Measurements from ENCODE around the gene TTLL11. TPM values are rescaled to one million over a fixed set of nuclear protein-coding genes. Genes with fewer than 3 reads are reported as not detected.

TTLL11 gene
- total and polyA plus RNA-seq, 8 donors: 5.4 to 11.6 (median 9.5) TPM

DNA sequence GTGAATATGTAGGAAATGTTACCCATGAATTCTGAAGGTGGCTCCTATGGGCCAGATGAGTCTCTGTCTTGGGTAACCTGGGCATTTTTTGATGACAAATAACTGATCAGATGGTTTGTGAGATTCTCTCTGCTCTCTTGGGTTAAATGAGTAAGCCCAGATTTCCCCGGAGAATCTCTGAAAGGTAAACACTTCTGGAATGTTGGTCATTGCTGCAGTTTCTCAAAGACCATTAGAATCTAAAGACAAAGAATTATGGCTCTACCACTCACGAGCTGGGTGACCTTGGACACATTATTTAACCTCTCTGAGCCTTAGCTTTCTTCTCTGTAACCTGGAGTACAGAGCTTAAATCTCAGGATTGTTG, 250.5 kb downstream of the TTLL11 start:
- Histone ChIP-seq H3K36me3 (no peaks in the 10 kb centered on the region), H3K4me1 (no peaks in the 10 kb centered on the region), H3K4me3 (no peak overlapping the region), H3K27ac (no peak overlapping the region), H3K9me3 (no peaks in the 10 kb centered on the region), H3K27me3 (no peaks in the 10 kb centered on the region)
- intact Hi-C loops (cut with DNase I): no loop called here
- no peak for DNase-seq
- ATAC-seq: no peak
- TF ChIP-seq, protein P1, sequence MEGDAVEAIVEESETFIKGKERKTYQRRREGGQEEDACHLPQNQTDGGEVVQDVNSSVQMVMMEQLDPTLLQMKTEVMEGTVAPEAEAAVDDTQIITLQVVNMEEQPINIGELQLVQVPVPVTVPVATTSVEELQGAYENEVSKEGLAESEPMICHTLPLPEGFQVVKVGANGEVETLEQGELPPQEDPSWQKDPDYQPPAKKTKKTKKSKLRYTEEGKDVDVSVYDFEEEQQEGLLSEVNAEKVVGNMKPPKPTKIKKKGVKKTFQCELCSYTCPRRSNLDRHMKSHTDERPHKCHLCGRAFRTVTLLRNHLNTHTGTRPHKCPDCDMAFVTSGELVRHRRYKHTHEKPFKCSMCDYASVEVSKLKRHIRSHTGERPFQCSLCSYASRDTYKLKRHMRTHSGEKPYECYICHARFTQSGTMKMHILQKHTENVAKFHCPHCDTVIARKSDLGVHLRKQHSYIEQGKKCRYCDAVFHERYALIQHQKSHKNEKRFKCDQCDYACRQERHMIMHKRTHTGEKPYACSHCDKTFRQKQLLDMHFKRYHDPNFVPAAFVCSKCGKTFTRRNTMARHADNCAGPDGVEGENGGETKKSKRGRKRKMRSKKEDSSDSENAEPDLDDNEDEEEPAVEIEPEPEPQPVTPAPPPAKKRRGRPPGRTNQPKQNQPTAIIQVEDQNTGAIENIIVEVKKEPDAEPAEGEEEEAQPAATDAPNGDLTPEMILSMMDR (IDR thresholded peaks at IDR 0.05): no peak

DNA sequence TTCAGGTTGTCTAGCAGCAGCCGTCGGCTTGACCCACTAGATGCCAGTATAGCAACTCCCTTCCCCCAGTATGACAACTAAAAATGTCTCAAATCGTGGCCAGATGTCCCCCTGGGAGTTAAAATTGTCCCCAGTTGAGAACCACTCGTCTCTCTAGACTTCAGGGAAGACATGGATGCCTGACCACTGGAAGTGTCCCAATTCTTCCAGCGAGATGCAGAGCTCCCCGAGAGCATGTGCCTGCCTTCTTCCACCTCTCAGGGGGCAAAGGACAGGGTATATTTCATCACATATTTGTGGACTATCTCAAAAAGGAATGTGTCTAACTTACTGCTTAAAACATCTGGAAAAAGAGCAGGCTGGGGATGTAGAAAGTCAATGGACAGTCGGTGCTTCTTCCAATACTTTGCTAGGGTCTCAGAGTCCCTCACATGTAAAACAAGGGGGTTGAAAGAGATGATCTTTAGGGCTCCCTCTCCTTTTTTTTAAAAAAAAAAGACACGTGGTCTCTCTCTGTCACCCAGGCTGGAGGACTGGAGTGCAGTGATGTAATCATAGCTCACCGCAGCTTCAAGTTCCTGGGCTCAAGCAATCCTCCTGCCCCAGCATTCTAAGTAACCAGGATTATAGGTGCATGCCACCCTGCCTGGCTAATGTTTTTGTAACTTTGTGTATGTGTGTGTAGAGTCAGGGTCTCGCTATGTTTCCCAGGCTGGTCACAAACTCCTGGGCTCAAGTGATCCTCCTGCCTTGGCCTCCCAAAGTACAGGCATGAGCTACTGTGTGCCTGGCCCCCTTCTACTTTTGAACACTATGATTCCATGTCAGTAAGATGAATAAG, 251.1 kb downstream of the TTLL11 start:
- no peak for ATAC-seq

DNA sequence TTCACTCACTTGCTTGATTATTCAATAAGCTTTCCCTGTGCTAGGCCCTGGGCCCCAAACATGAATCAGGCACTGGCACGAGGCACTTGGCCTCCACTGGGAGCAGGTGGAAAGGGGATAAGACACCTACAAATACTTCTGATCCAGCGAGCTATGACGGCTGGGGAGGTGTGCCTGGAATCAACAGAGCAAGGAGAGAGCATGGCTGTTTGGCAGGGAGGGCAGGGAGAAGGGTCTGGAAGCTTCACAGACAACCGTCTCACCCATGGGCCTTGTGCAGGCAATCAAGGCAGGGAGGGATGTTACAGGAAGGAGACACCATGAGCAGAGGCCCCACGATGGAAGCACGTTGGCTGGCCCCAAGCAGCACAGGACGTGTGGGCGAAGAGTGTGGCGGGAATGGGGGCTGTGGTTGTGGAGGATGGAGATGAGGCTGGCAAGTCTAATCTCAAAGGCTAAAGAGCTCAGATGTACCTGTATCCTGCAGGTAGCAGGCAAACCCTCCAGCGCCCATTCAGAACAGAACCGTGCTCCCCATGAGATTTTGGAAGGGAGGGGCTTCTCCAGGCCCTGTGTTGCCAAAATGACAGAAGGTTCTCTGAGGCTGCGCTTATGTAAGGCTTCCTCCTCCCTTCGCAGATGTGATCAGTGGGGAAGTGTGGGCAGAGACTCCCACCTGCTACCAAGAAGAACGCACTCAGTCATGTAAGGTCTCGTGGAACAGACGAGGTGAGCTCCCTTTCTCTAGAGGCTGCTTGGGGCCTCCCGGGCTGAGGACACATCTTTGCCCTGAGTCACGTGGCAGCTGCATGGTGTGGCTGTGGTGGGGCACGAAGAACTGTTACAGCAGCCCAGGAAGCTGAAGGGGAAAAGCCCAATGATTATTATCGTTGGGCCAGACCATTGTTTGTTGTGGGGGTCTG, 252.0 kb downstream of the TTLL11 start:
- no peak overlapping the region for H3K27ac ChIP-seq
- H3K27me3 ChIP-seq: no peaks in the 10 kb centered on the region
- H3K4me1 ChIP-seq: no peaks in the 10 kb centered on the region
- no peaks in the 10 kb centered on the region for H3K9me3 ChIP-seq
- TF ChIP-seq, protein P1 (IDR thresholded peaks at IDR 0.05): no peak
- no peaks in the 10 kb centered on the region for H3K36me3 ChIP-seq
- ATAC-seq (no peak), DNase-seq (no peak)
- intact Hi-C loops (cut with DNase I): no loop called here
- no peak overlapping the region for H3K4me3 ChIP-seq

More for the DNA sequence above, 251.1 kb downstream of the TTLL11 start:
- intact Hi-C loops (cut with DNase I): no loop called here
- Histone ChIP-seq H3K9me3 (no peaks in the 10 kb centered on the region), H3K36me3 (no peaks in the 10 kb centered on the region), H3K27me3 (no peaks in the 10 kb centered on the region), H3K4me1 (no peaks in the 10 kb centered on the region), H3K27ac (no peak overlapping the region), H3K4me3 (no peak overlapping the region)
- DNase-seq: no peak
- TF ChIP-seq, protein P1 (IDR thresholded peaks at IDR 0.05): no peak

DNA sequence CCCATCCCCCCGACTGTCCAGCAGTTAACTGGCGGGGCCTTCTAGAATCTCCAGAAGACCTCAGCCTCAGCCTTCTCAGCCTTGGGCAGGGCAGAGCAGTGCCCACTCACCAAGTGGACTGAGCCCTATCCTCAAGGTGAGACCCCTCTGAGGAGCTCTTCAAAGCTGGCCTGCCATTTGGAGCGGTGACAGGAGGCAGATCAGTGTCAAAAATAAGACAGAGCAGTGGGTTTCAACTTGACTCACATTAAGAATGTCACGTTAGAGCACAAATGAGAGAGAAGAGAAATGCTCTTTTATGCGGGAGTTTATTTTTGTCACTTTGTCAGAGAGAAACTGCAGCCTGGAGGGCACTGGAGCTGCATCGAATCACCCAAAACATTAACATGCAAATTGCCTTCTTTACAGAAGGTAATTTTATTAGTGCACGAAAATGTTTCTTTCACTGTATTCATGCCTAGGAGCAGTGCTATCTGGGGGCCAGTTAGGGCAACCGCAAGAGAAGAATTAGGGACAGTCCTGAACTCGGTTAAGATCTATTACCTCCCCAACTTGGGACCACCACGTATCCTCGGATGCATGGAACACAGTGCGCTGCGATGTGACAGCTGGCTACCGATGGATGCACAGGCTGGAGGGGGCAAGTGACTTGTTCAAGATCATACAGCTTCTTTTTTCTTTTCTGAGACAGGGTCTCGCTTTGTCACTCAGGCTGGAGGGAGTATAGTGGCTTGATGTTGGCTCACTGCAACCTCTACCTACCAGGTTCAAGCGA, 253.2 kb downstream of the TTLL11 start:
- Histone ChIP-seq H3K4me1 (no peaks in the 10 kb centered on the region), H3K4me3 (no peak overlapping the region), H3K9me3 (no peaks in the 10 kb centered on the region), H3K27me3 (no peaks in the 10 kb centered on the region), H3K36me3 (no peaks in the 10 kb centered on the region), H3K27ac (no peak overlapping the region)
- no peak for DNase-seq
- intact Hi-C loops (cut with DNase I): no loop called here
- ATAC-seq: no peak
- TF ChIP-seq, protein P1 (IDR thresholded peaks at IDR 0.05): no peak
